K562 (cell line): ENCODE results near the gene UHMK1. TPM values are rescaled to one million over a fixed set of nuclear protein-coding genes. Genes with fewer than 3 reads are reported as not detected.

Experiments used
- ATAC-seq: fragments of 200-7000 bp; cut with Tn5 transposase; 3 replicates; pipeline ENCODE4 v1.9.1; 2020; ENCODE audit warnings: moderate library complexity
- BruUV-seq: library from RNA; stranded (reverse); fragments of 400-500 nt; replicated peaks from 2 replicates; lab custom pipeline; 2021; lab: Mats Ljungman, UMichigan
- CTCF ChIA-PET: fragments of 300-600 bp; formaldehyde crosslinking; extraction: SDS; loops from one replicate; lab custom pipeline; 2021; ENCODE audit warnings: low intra/inter-chr PET ratio; lab: Yijun Ruan, JAX
- POLR2A ChIA-PET: fragments of 300-600, 350-650 bp; sonication (Branson Sonifier 250); formaldehyde crosslinking; extraction: SDS; loops from one replicate; lab custom pipeline; 2021; ENCODE audit warnings: antibody characterized with exemption, inconsistent platforms; lab: Yijun Ruan, JAX
- DNase-seq, 4 experiments: peaks; one replicate each; pipeline versions ENCODE4 v3.0.0 to v3.0.0-alpha.2; 2011 to 2018; ENCODE audit warnings: low spot score in 3 of 4, mixed read lengths in 3 of 4; ENCODE audit errors: extremely low read depth in 1 of 4
- FAIRE-seq: peaks from 2 replicates; lab custom pipeline; 2011; peaks lifted over from hg19 to GRCh38; lab: Jason Lieb, UNC
- H2AFZ ChIP-seq: 2 replicates; pipeline ENCODE4 v1.6.0; 2011; ENCODE audit warnings: low read depth, low read length, control low read depth, inconsistent platforms
- H3K27ac ChIP-seq: fragments of 200-600 bp; 3 replicates; pipeline ENCODE4 v1.8.0; 2011; ENCODE audit warnings: low read depth, mild to moderate bottlenecking, control low read depth, inconsistent platforms, low read length, moderate library complexity, mixed read lengths; ENCODE audit errors: extremely low read depth
- H3K27me3 ChIP-seq, 2 experiments: fragments of 300-600 bp in 1 of 2; 2 replicates in 1 of 2; 3 replicates in 1 of 2; pipeline versions ENCODE4 v1.6.0 to v1.8.0; 2011; ENCODE audit warnings: inconsistent platforms in 2 of 2, low read length in 2 of 2, mild to moderate bottlenecking in 1 of 2, mixed read lengths in 1 of 2, moderate library complexity in 1 of 2; ENCODE audit not compliant: control insufficient read depth in 2 of 2, insufficient read depth in 2 of 2
- H3K36me3 ChIP-seq: fragments of 300-600 bp; 3 replicates; pipeline ENCODE4 v1.8.0; 2011; ENCODE audit warnings: mild to moderate bottlenecking, low read length, inconsistent platforms; ENCODE audit not compliant: control insufficient read depth, insufficient read depth
- H3K4me1 ChIP-seq, 2 experiments: fragments of 200-600 bp in 1 of 2; replicated peaks in 1 of 2; 2 replicates in 1 of 2; 3 replicates in 1 of 2; pipeline versions ENCODE4 v1.5.1 to v1.8.0; 2011; ENCODE audit warnings: inconsistent platforms in 2 of 2, low read length in 2 of 2, mild to moderate bottlenecking in 1 of 2, mixed read lengths in 1 of 2, moderate library complexity in 1 of 2; ENCODE audit not compliant: control insufficient read depth in 2 of 2, insufficient read depth in 2 of 2
- H3K4me2 ChIP-seq: 2 replicates; pipeline ENCODE4 v1.6.1; 2011; ENCODE audit warnings: low read length, control low read depth, inconsistent platforms, mixed read lengths; ENCODE audit not compliant: insufficient read depth
- H3K4me3 ChIP-seq: fragments of 200-600 bp; sonication (generic), shearing (Covaris generic); 2 replicates; pipeline ENCODE4 v1.5.1; 2016; ENCODE audit warnings: control low read depth, inconsistent platforms
- H3K79me2 ChIP-seq: fragments of 200-600 bp; 3 replicates; pipeline ENCODE4 v1.8.0; 2011; ENCODE audit warnings: low read length, inconsistent platforms; ENCODE audit not compliant: control insufficient read depth, insufficient read depth
- H3K9ac ChIP-seq, 2 experiments: 2 replicates each; pipeline versions ENCODE4 v1.6.0 to v1.6.1; 2011; ENCODE audit warnings: low read depth in 2 of 2, low read length in 2 of 2, control low read depth in 1 of 2, inconsistent platforms in 1 of 2, mild to moderate bottlenecking in 1 of 2, mixed read lengths in 1 of 2; ENCODE audit not compliant: insufficient read depth in 1 of 2
- H3K9me1 ChIP-seq: one replicate; pipeline ENCODE4 v1.6.0; 2011; ENCODE audit warnings: inconsistent platforms, mild to moderate bottlenecking, low read length, moderate library complexity; ENCODE audit not compliant: control insufficient read depth, insufficient read depth
- H3K9me3 ChIP-seq: replicated peaks from 2 replicates; pipeline ENCODE4 v1.5.1; 2011; ENCODE audit warnings: low read depth, low read length, inconsistent platforms; ENCODE audit not compliant: control insufficient read depth, insufficient read depth
- H4K20me1 ChIP-seq: replicated peaks from 2 replicates; pipeline ENCODE4 v1.6.1; 2011; ENCODE audit warnings: low read length, inconsistent platforms, mixed read lengths; ENCODE audit not compliant: control insufficient read depth, insufficient read depth
- CCNT2 ChIP-seq: IDR thresholded peaks from 2 replicates; pipeline ENCODE4 v1.6.1; 2011; ENCODE audit warnings: borderline replicate concordance, low read depth, mild to moderate bottlenecking, moderate library complexity, mixed read lengths, low read length; ENCODE audit not compliant: insufficient read length; ENCODE audit errors: extremely low read depth
- DLX4 ChIP-seq: fragments of 250-450 bp; sonication (Bioruptor Pico); IDR thresholded peaks from 2 replicates; pipeline ENCODE4 v1.6.1; 2021; ENCODE audit warnings: mild to moderate bottlenecking
- HNRNPL ChIP-seq: fragments of 200-400 bp; formaldehyde crosslinking; IDR thresholded peaks from 2 replicates; pipeline ENCODE4 v1.6.1; 2017; ENCODE audit warnings: low read depth, mild to moderate bottlenecking, low read length
- HSF4 ChIP-seq: fragments of 250-450 bp; sonication (Bioruptor Pico); IDR thresholded peaks from 2 replicates; pipeline ENCODE4 v2.1.2; 2022; ENCODE audit warnings: mild to moderate bottlenecking, moderate library complexity, borderline replicate concordance
- ZBTB1 ChIP-seq: sonication (generic); formaldehyde crosslinking; IDR thresholded peaks from 2 replicates; pipeline ENCODE4 v1.8.1; 2023; ENCODE audit warnings: missing genetic modification reagents, low read depth, mild to moderate bottlenecking, borderline replicate concordance
- ZBTB17 ChIP-seq: fragments of 450-650 bp; formaldehyde crosslinking; IDR thresholded peaks from 2 replicates; pipeline ENCODE4 v1.4.0; 2020; ENCODE audit warnings: mild to moderate bottlenecking
- ZNF12 ChIP-seq: sonication (generic); formaldehyde crosslinking; IDR thresholded peaks from 2 replicates; pipeline ENCODE4 v1.4.0; 2020; ENCODE audit warnings: mild to moderate bottlenecking, missing genetic modification reagents
- WGBS: fragments of 100-300 bp; shearing (Covaris generic); methylation state at CpG from one replicate; pipeline ENCODE4 v1.1.6; 2016; ENCODE audit warnings: low coverage, mixed read lengths; ENCODE audit not compliant: insufficient coverage; ENCODE audit errors: missing lambda C conversion rate; 5-methylcytosine and 5-hydroxymethylcytosine counted together
- in situ Hi-C: fragments of 300-500 bp; cut with MboI; formaldehyde crosslinking; loops from 4 replicates; pipeline ENCODE4 v1.15.0; 2018; ENCODE audit warnings: inconsistent platforms, mixed read lengths
- intact Hi-C: fragments of 100-400 bp; cut with micrococcal nuclease; formaldehyde crosslinking; loops from 2 replicates; pipeline ENCODE4 v1.14.2; 2022
- polyA plus RNA-seq, 8 experiments: library from polyadenylated mRNA; depleted of rRNA in 4 of 8; stranded (reverse) in 5 of 8; unstranded in 3 of 8; fragments of >200 nt; fragmentation: Nextera tagmentation in 2 of 8; fragmentation: Illumina TruSeq in 1 of 8; extraction: Ambion mirVana in 2 of 8; extraction: Trizol in 1 of 8; gene quantifications; 2 replicates each; pipeline versions ENCODE4 v1.2.1 to v1.2.3, GENCODE V29; 2011 to 2014; ENCODE audit warnings: inconsistent platforms in 1 of 8, missing spikeins in 1 of 8
- total RNA-seq, 7 experiments: library from RNA; depleted of rRNA in 6 of 7; stranded (reverse); fragments of >200 nt in 6 of 7; fragmentation: Illumina TruSeq in 2 of 7; extraction: Trizol in 2 of 7; gene quantifications; 2 replicates each; pipeline versions ENCODE4 v1.2.1 to v1.2.3, GENCODE V29; 2011 to 2021; ENCODE audit warnings: low replicate concordance in 1 of 7
- TF ChIP-seq, protein P1 (sequence below): fragments of 250-450 bp; sonication (Bioruptor Pico); IDR thresholded peaks from 2 replicates; pipeline ENCODE4 v1.5.0; 2020; ENCODE audit warnings: mild to moderate bottlenecking

UHMK1 gene
- total and polyA plus RNA-seq, 9 of the 15 experiments (the other 6 are each of a cell fraction or from before 2014, with no cell fraction given): 13.1 to 72.4 (median 38.3) TPM

DNA sequence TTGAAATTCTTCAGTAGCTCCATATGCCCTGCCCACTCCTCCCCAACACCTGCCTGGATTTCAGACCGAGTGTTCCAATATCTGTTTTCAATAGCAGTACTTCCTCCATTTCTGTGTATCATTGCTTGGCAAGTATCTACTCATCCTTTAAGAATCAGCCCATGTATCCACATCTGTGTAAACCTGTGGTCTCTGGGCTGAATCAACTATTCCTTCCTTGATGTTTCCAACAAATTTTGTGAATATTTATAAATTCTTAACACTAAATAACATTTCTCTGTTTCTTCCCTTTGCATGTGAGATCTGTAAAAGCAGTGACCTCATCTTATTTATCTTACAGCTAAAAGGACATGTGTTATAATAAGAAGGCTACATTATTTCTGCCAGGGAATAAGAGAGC lies 37.9 kb downstream of the UHMK1 start:
- CTCF ChIA-PET: no interaction called here
- Histone ChIP-seq H3K27me3 (no peaks in the 10 kb centered on the region), H3K9ac (no peak overlapping the region), H3K36me3 (no peaks in the 10 kb centered on the region), H3K79me2 (no peaks in the 10 kb centered on the region), H3K9me1 (no peaks in the 10 kb centered on the region)
- intact Hi-C loops: no loop called here
- TF ChIP-seq ZBTB17: no peak
- TF ChIP-seq HNRNPL: no peak
- TF ChIP-seq, protein P1, sequence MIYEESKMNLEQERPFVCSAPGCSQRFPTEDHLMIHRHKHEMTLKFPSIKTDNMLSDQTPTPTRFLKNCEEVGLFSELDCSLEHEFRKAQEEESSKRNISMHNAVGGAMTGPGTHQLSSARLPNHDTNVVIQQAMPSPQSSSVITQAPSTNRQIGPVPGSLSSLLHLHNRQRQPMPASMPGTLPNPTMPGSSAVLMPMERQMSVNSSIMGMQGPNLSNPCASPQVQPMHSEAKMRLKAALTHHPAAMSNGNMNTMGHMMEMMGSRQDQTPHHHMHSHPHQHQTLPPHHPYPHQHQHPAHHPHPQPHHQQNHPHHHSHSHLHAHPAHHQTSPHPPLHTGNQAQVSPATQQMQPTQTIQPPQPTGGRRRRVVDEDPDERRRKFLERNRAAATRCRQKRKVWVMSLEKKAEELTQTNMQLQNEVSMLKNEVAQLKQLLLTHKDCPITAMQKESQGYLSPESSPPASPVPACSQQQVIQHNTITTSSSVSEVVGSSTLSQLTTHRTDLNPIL (CRISPR knock-in tag): no peak
- TF ChIP-seq DLX4 (CRISPR knock-in tag): no peak
- no peak for TF ChIP-seq HSF4 (CRISPR knock-in tag)
- TF ChIP-seq CCNT2: no peak
- no peak for TF ChIP-seq ZNF12
- TF ChIP-seq ZBTB1 (CRISPR knock-in tag): no peak
- TF ChIP-seq, all 486 proteins: peak for 0
- FAIRE-seq (no peak), DNase-seq (no peak), ATAC-seq (no peak)
- Histone ChIP-seq H3K4me3 (no peak overlapping the region), H3K4me1 (0 out of 5 replicates have a peak, but pooled peaks cover 0 to 3% of the 10 kb centered on the region in 2 experiments), H2AFZ (no peak overlapping the region), H3K9me3 (no peaks in the 10 kb centered on the region), H3K27ac (no peak overlapping the region), H3K4me2 (no peak overlapping the region), H4K20me1 (no peaks in the 10 kb centered on the region)
- BruUV-seq: no TSS peak
- in situ Hi-C loops: no loop called here
- 27% methylated on average over 1 of the region's 1 CpG for WGBS
- POLR2A ChIA-PET: interaction anchor here (1.0 kb wide), 1 partner anchor 13 kb away, joined by 4 read pairs; no protein-coding TSS in a partner anchor
